Right forelimb (tissue), 1 donor: ENCODE measurements around the gene SLC4A2.
A peak's percentile ranks its signal among the peaks of the same experiment; 100 is the strongest.
"Not testable (repeated sequence)": the region's sequence is repeated elsewhere in the genome, so short reads cannot be mapped to it uniquely, and the experiment has no call there.

ENCODE experiments used
- DNase-seq: peaks from one replicate; pipeline ENCODE4 v3.0.0-alpha.2; 2018

SLC4A2 gene, protein sequence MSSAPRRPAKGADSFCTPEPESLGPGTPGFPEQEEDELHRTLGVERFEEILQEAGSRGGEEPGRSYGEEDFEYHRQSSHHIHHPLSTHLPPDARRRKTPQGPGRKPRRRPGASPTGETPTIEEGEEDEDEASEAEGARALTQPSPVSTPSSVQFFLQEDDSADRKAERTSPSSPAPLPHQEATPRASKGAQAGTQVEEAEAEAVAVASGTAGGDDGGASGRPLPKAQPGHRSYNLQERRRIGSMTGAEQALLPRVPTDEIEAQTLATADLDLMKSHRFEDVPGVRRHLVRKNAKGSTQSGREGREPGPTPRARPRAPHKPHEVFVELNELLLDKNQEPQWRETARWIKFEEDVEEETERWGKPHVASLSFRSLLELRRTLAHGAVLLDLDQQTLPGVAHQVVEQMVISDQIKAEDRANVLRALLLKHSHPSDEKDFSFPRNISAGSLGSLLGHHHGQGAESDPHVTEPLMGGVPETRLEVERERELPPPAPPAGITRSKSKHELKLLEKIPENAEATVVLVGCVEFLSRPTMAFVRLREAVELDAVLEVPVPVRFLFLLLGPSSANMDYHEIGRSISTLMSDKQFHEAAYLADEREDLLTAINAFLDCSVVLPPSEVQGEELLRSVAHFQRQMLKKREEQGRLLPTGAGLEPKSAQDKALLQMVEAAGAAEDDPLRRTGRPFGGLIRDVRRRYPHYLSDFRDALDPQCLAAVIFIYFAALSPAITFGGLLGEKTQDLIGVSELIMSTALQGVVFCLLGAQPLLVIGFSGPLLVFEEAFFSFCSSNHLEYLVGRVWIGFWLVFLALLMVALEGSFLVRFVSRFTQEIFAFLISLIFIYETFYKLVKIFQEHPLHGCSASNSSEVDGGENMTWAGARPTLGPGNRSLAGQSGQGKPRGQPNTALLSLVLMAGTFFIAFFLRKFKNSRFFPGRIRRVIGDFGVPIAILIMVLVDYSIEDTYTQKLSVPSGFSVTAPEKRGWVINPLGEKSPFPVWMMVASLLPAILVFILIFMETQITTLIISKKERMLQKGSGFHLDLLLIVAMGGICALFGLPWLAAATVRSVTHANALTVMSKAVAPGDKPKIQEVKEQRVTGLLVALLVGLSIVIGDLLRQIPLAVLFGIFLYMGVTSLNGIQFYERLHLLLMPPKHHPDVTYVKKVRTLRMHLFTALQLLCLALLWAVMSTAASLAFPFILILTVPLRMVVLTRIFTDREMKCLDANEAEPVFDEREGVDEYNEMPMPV

DNA sequence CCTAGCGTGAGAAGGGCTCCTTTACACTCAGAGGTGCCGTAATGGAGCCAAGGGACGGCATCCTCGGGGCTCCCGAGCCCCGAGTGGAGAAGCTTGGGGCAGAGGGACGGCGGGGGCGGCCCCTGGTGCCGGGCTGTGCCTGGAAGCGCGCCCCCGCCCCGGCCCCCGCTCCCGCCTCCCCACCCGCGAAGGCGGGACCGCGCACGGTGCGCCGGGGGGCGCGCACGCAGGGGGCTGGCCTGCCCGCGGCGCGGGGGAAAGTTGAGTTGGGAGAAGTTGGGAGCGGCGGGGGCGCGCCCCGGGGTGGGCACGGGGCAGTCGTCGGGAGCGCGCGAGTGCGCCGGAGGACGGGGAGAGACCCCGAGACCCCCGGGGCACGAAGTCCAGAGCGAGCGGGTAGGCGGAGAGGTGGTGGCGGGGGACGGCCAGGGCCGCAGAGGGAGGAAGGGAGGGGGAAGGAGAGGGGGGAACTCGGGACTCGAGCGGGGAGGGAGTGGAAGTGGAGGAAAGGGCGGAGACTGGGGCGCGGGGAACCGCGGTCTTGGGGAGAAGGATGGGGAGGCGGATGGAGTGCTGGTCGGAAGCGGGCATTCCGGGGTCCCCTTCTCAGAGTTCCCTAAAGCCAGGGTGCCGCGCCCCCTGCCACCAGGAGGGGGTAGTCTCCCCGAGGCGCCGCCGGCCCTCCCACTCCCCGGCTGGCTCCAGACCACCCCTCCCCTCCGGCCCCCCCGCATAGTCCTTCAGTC is at the start of gene SLC4A2:
TSS of gene SLC4A2 (plus strand) at position 223 of the 746 bp plus-strand sequence. CDS start 2,399 bp downstream, outside the sequence.
- DNase-seq, result peak; percentile 92

DNA sequence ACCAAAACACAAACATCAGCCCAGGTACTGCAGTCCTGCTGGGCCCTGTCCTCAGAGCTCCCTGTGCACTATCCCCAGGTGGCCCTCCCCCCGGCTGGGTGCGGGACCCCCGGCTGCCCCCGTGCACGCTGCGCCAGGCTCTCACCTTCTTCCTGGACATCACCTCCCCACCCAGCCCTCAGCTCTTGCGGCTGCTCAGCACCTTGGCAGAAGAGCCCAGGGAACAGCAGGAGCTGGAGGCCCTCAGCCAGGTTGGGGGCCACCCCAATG is 49.4 kb upstream of the SLC4A2 start:
- no peak for DNase-seq

DNA sequence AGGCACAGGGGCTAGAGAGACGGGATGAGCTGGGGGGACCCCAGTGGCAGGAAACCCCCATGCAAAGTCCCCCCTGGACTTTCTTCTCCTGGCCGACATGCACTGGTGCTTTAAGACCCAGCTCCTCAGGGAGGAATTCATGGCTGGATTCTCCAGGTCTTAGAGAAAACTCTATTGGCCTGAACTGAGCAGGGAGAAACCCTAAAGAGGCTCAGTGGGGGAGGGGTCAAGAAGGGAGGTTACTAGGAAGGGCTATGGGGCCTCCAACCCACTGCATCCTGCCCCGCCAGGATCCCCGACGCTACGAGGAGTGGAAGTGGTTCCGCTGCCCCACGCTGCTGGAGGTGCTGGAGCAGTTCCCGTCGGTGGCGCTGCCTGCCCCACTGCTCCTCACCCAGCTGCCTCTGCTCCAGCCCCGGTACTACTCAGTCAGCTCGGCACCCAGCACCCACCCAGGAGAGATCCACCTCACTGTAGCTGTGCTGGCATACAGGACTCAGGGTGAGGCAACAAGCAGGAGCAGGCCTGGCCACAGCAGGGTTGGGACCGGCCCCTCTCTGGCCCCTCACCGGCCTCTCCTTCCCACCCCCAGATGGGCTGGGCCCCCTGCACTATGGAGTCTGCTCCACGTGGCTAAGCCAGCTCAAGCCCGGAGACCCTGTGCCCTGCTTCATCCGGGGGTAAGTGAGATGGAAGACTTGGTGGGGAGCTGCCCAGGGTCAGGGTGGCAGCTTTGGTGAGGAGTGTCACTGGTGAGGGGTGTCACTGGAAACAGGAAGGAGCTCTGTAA is 48.9 kb upstream of the SLC4A2 start:
- DNase-seq, result no peak

DNA sequence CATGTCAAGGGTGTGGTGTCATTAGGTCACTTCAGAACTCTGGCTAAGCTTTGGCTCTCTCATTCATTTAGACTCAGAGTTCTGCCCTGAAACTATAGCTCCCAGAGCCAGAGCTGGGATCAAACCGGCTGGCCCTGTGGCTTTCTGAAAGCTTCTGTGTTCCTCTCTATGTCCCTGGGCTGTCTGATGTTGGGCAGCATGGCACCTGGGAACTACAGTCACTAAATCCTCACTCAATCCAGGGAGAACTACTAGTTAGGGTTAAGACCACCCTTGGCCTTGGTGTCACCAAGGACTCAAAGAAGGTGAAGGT is 48.3 kb upstream of the SLC4A2 start:
- DNase-seq, result no peak

DNA sequence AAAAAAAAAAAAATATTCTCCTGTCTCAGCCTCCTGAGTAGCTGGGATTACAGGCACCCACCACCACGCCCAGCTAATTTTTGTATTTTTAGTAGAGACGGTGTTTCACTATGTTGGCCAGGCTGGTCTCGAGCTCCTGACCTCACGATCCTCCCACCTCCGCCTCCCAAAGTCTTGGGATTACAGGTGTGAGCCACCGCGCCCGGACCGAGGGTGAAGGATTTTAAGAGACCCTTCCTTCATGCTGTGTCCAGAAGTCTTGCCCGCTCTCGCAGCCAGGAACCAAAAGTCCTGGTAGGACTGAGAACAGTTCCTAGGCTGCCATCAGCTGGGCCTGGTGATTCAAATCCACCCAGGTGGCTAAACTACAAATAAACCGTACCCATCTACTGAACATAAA is 47.8 kb upstream of the SLC4A2 start:
- not testable (repeated sequence) for DNase-seq

DNA sequence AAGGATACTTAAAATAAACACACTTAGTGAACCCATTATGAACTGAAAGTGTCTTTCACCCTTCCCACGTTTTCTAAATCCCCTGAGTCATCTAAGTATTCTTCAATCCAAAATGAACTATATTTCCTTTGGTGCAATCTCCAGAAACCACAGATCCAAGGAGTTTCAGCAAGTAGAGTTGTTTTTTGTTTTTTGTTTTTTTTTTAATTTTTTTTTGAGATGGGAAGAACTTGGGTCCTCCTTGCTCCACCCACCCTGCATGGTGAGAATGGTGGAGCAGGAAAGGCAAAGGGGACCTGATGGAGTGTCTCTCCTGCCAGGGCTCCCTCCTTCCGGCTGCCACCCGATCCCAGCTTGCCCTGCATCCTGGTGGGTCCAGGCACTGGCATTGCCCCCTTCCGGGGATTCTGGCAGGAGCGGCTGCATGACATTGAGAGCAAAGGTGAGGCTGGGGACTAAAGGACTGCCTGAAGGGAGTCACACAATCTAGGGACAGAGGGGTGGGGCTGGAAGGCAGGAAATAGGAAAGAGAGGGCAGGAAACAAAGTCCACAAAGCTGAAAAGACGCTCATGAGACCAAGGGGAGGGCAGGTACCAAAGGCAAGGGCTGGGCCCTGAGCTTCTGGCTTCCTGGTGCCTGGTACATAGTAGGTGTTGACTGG is 47.2 kb upstream of the SLC4A2 start:
- no peak for DNase-seq

DNA sequence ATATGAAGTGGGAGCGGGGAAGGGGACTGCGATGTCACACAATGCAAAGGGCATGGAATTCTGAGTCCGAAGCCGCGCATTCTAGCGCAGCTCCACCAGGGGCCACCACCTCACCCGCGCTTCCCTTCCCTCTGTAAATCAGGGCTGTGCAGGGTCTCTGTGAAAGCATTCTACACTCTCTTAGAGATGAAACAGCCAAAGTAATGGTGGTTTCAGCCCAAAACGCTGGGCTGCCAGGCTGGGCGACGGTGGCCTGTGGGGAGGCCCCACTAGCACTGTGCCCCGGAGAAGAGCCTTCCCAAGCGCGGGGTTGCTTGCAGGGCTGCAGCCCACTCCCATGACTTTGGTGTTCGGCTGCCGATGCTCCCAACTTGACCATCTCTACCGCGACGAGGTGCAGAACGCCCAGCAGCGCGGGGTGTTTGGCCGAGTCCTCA is 46.5 kb upstream of the SLC4A2 start:
- DNase-seq, result no peak

DNA sequence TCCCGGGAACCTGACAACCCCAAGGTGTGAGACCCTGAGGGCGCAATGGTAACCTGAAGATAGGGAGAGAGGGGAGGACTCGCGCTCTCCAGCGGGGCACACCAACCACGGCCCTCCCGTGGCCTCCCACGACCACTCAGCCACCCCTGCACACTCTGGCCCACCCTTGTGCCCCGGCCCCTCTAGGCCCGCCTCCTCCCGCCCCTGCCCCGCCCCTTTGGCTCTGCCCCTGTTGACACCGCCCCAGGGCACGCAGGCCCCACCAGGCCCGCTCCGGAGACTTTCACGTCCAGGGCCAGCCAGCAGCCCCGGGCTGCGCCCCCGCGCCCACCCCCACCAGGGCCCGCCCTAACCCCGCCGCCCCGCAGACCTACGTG is 46.0 kb upstream of the SLC4A2 start:
- DNase-seq, result no peak

DNA sequence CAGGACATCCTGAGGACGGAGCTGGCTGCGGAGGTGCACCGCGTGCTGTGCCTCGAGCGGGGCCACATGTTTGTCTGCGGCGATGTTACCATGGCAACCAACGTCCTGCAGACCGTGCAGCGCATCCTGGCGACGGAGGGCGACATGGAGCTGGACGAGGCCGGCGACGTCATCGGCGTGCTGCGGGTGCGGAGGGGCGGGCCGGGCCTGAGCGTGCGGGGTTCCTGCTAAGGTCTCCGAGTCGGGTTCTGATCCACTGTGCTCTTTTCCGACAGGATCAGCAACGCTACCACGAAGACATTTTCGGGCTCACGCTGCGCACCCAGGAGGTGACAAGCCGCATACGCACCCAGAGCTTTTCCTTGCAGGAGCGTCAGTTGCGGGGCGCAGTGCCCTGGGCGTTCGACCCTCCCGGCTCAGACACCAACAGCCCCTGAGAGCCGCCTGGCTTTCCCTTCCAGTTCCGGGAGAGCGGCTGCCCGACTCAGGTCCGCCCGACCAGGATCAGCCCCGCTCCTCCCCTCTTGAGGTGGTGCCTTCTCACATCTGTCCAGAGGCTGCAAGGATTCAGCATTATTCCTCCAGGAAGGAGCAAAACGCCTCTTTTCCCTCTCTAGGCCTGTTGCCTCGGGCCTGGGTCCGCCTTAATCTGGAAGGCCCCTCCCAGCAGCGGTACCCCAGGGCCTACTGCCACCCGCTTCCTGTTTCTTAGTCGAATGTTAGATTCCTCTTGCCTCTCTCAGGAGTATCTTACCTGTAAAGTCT is 45.5 kb upstream of the SLC4A2 start:
- peak; percentile 86 for DNase-seq

DNA sequence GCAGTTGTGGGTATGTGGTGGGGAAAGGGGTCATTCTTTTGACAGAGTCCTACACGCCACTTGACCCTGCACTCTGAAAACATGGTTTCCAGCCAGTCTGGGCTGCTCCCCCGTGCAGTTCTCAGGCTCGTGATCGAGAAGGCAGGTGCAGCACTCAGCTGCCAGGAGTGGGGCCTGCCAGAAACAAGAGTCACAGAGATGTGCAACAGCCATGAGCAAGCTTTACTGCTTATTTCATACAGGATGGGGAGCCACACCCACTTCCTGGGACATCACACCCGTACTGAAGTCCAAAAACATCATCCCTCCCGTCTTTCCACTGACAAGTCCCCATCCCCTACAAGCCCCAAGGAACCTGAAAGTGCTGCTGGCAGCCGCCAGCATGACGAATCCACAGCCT is 44.4 kb upstream of the SLC4A2 start:
- DNase-seq, result no peak

DNA sequence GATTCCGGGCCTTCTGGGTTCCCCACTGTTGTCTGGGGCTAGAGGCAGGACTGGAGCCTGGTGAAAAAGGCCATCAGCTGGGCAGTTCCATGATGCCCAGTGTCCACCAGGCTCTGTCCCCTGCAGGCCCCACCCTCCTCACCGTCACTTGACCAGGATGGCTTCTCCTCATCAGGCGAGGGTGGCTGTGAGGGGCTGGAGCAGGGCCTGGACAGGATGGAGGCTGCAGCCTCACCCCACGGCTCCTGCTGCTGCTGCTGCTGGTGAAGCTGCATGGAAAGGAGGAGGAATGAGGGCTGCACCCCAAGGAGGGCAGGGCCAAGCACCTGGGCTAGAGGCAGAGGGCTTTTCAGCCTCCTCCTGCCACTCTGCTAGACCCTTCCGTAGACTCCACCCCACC is 43.4 kb upstream of the SLC4A2 start:
- DNase-seq, result no peak

DNA sequence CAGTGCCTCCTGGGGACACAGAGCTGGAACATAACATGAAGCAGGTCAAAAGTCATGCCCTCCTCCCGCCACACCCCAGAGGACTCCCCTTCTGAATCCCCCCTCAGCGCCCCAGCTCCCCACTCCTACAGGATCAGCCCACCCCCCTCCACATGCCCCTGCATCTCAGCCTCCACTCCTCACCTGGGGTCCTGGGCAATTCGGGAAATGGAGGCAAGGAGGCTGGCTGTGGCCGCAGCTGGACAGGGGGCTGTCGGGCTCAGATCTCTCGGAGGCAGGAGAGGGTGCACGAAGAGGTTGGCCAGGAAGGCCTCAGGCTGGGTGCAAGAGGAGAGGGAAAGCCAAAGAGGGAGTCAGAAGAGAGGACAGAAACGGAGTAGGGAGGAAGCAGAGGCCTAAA is 42.9 kb upstream of the SLC4A2 start:
- DNase-seq, result no peak

DNA sequence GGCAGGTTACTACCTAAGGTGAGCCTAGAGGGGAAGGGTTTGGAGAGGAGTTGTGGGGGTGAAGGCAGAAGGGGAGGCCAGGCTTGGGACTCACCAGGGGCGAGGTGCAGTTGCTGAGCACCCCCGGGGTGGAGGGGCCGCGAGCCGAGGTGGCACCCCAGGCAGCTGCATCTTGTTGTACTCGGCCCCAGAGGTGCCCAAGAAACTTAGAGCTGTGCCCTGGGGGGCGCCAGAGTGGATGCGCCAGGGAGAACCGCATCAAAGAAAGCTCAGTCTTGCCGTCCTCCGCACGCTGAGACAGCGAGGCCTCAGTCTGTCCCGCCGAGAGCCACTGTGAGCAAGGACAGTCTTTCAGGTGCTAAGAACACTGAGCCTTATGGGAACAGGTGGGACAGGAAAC is 42.4 kb upstream of the SLC4A2 start:
- no peak for DNase-seq

DNA sequence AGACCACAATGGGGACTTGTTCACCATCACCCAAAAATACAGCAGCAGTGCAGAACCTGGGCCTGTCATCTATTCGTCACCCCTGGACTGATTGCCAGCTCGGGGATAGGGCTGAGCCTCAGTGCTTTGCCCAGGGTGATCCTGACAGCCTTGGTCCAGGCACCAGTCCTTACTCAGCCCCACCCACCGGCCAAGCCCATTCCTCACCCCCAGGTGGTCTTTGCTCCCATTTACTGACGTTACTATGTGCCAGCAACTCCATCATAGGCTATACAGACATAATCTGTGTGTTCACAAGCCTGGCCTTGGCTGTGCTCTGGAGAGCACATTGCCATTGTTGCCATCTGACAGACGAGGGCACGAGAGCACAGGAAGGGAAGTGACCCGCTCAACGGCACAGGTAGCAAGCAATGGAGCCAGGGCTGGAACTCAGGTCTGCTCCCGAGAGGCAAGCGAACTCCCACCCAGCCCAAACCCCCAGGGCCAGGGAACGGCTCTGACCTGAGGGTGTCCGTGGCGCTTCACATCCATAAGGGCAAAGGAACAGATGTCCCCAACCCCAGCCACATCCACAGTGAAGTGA is 41.9 kb upstream of the SLC4A2 start:
- DNase-seq, result no peak

DNA sequence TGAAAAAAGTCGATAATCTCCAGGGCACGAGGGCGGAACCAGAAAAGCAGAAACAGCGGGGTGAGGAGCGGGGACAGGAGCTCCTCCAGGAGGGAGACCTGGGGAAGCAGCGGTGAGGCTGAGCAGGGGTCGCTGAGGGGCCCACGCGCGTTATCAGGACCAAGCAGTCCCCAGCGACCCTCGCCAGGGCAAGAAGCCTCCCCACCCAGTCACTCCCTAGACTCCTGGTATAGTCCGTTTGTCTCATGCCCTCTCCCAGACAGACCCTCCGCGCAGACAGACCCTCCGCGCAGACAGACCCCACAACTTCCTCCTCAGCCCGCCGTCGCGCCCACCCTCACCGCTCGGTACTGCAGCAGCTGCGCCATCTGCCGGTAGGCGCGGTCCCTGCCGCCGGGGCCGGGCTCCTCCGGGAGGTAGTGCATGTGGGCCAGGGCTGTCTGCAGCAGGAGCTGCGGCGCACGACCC is 41.4 kb upstream of the SLC4A2 start:
- DNase-seq, result peak; percentile 88

DNA sequence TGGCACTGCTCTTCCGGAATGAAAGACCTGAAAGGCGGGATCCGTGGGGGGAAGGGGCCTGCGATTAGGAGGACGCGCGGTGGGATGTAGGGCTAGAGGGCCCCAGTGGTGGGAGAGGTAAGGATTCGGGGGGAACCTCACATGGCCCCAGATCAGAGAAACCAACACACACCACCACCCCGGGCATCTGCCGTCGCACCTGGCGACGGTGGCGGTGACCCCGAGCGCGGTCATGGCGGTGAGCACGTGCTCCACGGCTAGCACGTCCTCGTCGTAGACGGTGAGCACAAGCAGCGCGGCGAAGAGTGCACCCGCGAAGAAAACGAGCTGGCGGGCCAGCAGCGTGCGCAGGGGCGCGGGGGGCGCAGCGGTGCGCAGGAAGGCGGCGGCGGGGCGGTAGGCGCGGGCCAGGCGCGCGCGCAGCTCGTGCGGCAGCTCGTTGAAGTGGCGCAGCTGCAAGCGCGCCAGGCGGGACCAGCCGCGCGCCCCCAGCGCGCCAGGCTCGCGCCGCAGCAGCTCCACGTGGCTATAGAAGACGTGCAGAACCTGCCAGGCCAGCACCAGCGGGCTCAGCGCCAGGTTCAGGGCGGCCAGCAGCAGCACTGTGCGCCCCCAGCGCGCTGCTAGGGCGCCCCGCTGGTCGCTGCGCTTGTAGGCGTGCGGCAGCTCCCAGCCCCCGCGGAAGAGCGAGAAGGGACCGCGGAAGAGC is 40.8 kb upstream of the SLC4A2 start:
- peak; percentile 70 for DNase-seq

DNA sequence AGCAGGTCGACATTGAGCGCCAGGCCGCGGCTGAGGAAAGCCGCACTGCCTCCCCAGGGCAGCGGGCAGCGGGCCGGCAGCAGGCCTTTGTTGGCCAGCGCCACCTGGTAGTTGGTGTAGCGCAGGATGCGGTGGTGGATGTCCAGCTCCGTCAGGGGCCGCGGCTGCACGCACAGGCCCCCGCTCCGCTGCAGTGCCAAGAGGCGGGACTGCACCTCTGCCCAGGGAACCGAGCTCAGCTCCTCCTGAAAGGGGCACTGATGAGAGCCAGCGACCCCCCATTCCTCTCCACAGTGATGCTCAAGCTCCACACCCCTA is 40.3 kb upstream of the SLC4A2 start:
- DNase-seq, result no peak

DNA sequence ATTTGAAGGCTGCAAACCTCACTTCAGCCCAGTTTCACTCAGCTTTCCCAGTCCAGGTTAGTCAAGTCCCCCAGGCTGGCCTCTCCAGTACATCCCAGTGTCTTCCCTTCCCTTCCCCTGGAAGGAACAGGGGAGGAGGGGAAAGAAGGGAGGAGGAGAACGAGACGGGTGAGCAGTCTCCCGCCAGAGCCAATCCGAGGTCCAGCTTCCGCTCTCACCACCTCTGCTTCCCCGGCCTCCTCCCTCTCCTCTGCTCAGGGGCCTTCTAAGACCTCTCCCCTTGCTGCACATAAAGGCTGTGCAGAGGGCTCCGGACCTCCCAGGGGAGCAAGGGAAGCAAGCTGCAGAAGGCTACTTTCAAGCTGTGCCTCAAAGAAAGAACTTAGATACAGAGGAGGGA is 39.2 kb upstream of the SLC4A2 start:
- no peak for DNase-seq

DNA sequence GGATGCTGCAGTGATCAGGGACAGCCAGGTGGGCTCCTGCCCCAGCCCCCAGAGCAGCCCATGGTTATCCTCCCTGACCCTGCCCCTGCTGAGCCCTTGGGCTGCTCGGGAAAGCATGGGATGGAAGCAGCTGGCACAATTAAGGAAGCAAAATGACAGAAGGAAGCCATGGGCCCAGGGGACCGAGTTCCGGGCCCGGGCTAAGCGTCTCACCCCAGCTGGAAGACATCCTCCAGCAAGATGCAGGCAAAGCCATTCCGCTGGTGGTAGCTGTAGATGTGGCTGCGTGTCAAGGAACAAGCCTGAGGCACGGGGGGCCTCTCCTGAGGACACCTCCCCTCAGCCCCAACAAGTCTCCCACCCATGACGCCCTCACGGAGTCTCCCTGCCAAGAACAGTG is 36.2 kb upstream of the SLC4A2 start:
- no peak for DNase-seq
